Left kidney (tissue), 2 donors: Measurements from ENCODE around the gene AGBL5. TPM values are rescaled to one million over a fixed set of nuclear protein-coding genes. Genes with fewer than 3 reads are reported as not detected.
"Not testable (repeated sequence)": the region's sequence is repeated elsewhere in the genome, so short reads cannot be mapped to it uniquely, and the experiment has no call there.

Source experiments
- DNase-seq: peaks from one replicate; pipeline ENCODE4 v3.0.0-alpha.2; 2013
- polyA plus RNA-seq: library from polyadenylated mRNA; unstranded; fragments of 120-200 nt; gene quantifications from one replicate; pipeline ENCODE4 v1.2.1, GENCODE V29; 2013; ENCODE audit not compliant: insufficient read length

AGBL5 gene
- polyA plus RNA-seq, 1 donor: 66.9 TPM

DNA sequence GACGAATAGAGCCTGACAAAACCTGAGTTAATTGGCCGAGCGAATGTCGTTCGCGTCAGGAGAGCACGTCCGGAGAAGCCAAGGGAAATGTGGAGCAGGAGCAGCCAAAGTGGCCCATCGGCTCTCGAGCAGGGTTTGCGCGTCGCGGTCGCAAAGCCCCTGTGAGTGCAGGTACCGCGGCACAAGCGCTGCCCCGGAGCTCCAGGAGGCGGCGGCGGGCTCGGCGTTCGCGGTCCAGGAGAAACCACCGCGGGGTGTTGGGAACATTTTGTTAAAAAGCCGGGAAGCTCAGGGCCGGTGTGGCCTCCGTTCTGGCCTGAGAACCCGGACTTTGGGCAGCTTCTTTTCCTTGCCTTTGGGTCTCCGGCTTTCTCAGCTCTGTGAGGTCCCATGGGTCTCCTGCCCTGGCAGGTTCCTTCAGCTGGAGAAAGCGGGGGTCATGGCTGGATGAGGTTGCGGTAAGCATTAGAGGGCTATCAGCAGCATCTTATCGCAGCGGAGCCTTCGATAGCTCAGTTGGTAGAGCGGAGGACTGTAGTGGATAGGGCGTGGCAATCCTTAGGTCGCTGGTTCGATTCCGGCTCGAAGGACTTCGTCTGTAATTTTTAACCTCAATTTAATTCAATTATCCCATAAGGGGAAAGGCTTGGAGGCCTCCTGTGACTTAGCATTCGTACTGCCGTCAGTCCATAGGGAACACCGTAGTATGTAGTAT is 1.0 kb upstream of the AGBL5 start:
- peak; percentile 95 for DNase-seq

DNA sequence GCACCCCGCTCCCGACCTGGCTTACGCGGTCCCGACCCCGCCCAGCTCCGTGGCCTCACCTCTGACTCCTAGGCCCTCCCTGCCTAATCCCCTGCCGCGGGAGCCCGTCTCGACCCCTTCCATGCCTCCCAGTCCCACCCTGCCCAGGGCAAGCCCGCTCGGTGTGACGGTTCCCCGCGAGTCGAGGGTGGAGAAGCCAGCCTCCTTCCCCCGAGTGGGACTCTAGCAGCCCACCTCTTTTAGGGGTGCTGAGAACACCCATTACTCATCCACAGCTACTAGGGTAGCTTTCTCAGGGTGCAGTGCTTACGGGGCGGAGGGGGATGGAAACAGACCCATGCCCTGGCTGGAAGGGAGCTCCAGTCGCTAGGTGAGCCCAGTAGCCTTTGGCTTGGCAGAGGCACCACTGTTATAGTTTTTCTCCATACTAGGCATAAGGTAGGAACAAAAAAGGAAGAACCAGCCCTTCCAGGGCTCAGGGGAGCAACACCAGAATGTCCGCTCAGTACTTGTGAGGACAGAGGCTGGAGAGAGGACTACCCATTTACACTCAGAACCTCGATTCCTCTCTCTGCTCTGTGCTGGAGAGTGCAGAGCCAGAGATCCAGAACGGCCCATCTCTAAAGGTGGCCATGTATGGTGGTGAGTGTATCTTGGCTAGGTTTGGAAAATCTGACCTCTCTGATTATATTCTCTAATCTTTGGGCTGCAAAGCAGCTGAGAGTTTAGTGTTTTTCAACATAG is 606 bp downstream of the AGBL5 start:
- no peak for DNase-seq

GRCh38 chr2:27053321-27053720 is 1.9 kb downstream of the AGBL5 start:
- no peak for DNase-seq

- no peak for DNase-seq
These were observed 2.3 kb downstream of the AGBL5 start for GRCh38 chr2:27053776-27054175.

- DNase-seq: no peak
These were observed 3.3 kb downstream of the AGBL5 start for GRCh38 chr2:27054721-27055120.

DNA sequence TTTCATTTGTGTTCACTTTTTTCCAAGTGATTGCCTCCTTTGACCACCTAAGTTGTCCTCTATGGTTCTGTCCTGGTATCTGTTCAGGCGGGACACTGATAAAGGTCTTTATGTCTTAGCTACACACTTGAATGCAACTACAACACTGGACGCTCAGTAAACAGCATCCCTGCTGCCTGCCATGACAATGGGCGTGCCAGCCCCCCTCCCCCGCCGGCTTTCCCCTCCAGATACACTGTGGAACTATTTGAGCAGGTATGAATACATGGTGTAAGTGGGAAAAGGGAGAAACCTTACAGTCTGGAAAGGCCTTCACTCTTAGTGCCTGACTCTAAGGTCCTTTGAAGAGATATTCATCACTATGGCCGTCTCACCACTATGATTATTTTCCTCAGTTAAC is 5.7 kb downstream of the AGBL5 start:
- no peak for DNase-seq

- no peak for DNase-seq
These were observed 6.7 kb downstream of the AGBL5 start for GRCh38 chr2:27058210-27058609.

GRCh38 chr2:27059141-27059820 is 7.8 kb downstream of the AGBL5 start:
- no peak for DNase-seq

DNA sequence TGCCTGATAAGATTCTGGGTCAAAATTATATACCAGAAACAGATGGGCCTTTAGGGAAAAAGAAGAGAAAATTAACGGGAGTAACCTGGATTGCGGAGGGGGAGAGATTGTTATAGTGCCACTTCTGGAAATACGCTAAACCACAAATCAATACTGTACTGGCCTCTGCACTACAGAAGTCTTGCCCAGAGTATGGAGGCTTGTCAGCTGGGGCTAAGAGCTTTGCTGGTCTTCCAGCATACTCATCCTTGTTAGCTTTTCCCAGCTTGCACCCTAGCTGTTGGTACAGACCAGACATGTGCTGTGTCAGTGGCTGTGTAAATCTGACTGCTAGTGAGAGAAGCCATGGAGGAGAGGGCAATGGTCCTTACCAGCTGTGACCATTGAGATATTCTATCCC is 8.9 kb downstream of the AGBL5 start:
- no peak for DNase-seq

DNA sequence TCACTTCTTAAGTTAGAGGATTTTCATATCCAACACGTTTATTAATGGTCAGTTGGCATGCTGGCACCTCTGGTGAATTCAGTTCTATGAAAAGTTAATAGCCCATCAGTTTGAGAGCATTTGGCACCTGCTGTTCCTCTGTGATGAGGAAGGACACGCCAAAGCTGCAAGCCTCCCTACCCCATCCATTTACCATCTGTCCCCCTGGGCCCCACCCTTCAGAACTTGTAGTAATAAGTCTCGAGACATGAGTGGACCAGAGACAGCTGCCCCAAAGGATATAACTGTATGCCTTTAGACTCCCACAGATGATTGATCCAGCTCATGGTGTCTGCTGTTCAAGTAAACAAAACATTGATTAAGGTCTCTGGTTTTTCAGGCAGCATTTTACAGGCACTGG is 13.7 kb downstream of the AGBL5 start:
- DNase-seq: no peak

DNA sequence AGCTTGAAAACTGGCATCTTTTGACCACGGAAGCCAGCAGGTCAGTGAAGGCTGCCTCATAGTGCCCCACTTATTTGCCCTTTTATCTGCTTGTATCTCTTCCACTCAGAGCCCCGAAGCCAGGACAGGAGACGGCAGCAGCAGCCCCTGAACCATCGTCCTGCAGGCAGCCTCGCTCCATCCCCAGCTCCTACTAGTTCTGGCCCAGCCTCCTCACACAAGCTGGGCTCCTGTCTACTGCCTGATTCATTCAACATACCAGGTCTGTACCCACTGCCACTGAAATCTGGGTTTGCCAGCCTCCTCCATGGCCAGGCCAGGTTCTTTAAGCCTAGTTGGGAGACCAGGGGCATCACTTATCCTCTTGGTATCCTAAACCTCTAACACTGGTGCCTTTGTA is 15.9 kb downstream of the AGBL5 start:
- DNase-seq: no peak

- no peak for DNase-seq
These were observed 18.0 kb downstream of the AGBL5 start for GRCh38 chr2:27069436-27069835.

- DNase-seq: no peak
These were observed 18.6 kb downstream of the AGBL5 start for GRCh38 chr2:27069961-27070618.

DNA sequence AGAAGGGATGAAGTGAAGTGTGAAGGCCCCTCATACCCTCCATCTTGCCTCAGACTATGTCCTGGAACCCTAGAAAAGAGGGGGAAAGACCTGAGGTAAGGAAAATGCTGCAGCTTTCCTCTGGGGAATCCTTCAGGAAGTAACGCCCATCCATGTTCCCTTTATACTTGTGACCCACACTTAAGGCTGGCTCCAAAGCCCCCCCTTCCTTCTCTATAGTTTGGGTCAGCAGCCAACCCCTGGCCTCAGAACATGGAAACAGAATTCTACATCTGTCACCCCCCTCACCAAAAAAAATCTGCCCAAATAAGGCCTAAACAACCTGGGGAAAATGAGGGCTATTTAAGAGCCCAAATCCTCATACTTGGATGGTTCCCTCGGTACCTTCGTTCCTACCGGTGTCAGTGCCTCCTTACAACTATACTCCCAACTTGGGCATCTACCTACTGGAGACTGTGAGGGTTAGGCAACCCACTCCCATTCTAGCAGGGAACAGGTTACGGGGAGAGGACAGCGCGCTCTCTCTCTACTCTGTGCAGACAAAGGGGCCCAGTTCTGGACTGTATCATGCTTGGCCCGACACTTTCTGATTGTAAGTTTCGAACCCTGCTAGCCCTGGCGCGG is 19.3 kb downstream of the AGBL5 start:
- no peak for DNase-seq

DNA sequence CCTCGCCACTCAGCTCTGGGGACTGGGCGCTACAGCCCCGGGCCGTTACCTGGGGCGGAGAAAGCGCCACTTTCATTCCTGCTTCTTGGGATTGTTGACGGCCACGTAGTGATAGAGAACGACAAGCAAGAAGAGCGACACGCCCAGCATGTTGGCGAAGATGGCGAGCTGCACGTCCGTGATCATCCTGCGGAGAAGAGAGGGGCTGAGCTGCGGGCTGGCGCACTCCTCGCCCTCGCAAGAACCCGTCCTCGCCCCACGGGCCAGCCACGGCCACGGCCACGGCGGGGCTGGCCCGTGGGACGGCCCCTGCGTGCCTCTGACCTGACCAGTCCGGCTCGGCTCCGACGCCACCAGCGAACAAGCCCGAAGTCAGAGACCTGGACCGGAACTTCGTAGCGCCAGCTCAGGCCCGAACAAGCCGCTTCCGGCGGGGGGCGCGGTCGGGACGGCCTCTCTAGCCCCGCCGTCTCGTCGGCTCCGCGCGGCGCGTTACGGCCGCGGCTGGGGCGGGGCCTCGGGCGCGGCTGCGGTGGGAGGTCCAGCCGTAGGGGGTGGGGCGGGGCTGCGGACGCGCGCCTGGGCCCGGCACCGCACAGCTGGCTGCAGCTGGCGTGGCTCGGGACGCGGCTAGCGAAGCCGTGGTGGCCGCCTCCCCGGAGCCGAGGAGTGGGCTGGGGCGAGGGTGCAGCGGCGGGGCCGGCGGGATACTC is 20.0 kb downstream of the AGBL5 start, which contains the start of gene OST4:
Gene OST4, minus strand, starts transcription at position 378 of the 713 bp plus-strand sequence.
- DNase-seq: peak; percentile 93

GRCh38 chr2:27071990-27072830 is 20.7 kb downstream of the AGBL5 start:
- peak; percentile 87 for DNase-seq

DNA sequence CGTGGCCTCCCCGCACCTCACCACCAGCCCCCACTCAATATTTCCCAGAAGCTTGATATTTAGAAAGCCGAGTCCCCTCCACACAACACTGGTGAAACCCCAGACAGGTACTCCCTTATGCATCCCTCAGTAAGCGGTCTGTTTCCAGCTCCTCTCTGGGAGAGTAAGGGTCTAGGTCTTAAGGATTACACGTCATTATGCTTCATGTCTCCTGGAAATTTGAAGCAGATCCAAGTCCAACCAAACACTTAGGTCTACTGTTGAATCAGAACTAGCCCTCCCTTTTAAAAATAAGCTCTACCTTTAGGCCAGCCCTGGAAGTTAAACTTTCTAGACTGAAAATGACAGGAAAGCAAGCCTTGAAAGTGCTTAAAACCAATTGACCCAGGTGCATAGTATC is 21.5 kb downstream of the AGBL5 start:
- DNase-seq: no peak

GRCh38 chr2:27073782-27074181 is 22.3 kb downstream of the AGBL5 start:
- DNase-seq: no peak

- DNase-seq: no peak
These were observed 23.5 kb downstream of the AGBL5 start for GRCh38 chr2:27074738-27075565.

DNA sequence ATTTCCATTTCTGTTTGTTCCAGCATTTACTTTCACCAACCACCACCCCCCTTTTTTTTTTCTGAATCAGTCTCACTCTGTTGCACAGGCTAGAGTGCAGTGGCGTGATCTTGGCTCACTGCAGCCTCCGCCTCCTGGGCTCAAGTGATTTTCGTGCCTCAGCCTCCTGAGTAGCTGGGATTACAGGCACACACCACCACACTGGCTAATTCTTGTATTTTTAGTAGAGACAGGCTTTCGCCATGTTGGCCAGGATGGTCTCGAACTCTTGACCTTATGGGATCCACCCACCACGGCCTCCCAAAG is 24.1 kb downstream of the AGBL5 start:
- DNase-seq: not testable (repeated sequence)
